ENCODE data around the gene RNF212.
"Not testable (repeated sequence)": the region's sequence is repeated elsewhere in the genome, so short reads cannot be mapped to it uniquely, and the experiment has no call there.

RNF212 gene

GRCh38 chr4:1113311-1114009 lies at the start of gene RNF212:
Gene RNF212, minus strand, starts transcription at chr4:1113564. Its CDS starts 100 bp downstream, at chr4:1113464.
- DNase-seq, result no peak

GRCh38 chr4:1160351-1160750 lies 47.0 kb upstream of the RNF212 start:
- DNase-seq, result no peak

GRCh38 chr4:1156069-1156468 lies 42.7 kb upstream of the RNF212 start:
- no peak for DNase-seq

- peak; percentile 57 for DNase-seq
Measured at GRCh38 chr4:1155314-1155713, 42.0 kb upstream of the RNF212 start.

- DNase-seq, result peak; percentile 38
Measured at GRCh38 chr4:1154523-1155182, 41.3 kb upstream of the RNF212 start.

- no peak for DNase-seq
Measured at GRCh38 chr4:1154126-1154522, 40.8 kb upstream of the RNF212 start.

- no peak for DNase-seq
Measured at GRCh38 chr4:1153567-1154090, 40.3 kb upstream of the RNF212 start.

- no peak for DNase-seq
Measured at GRCh38 chr4:1152290-1152689, 38.9 kb upstream of the RNF212 start.

- DNase-seq, result no peak
Measured at GRCh38 chr4:1151541-1151940, 38.2 kb upstream of the RNF212 start.

- no peak for DNase-seq
Measured at GRCh38 chr4:1150875-1151274, 37.5 kb upstream of the RNF212 start.

GRCh38 chr4:1139860-1140259 lies 26.5 kb upstream of the RNF212 start:
- DNase-seq, result no peak

GRCh38 chr4:1137850-1138249 lies 24.5 kb upstream of the RNF212 start:
- peak; percentile 63 for DNase-seq

- DNase-seq, result peak; percentile 67
Measured at GRCh38 chr4:1137063-1137776, 23.9 kb upstream of the RNF212 start.

GRCh38 chr4:1136048-1136447 lies 22.7 kb upstream of the RNF212 start:
- DNase-seq, result no peak

GRCh38 chr4:1133033-1133432 lies 19.7 kb upstream of the RNF212 start:
- no peak for DNase-seq

- DNase-seq, result peak; percentile 74
Measured at GRCh38 chr4:1130316-1131186, 17.2 kb upstream of the RNF212 start.

GRCh38 chr4:1126506-1126905 lies 13.1 kb upstream of the RNF212 start:
- DNase-seq, result no peak

GRCh38 chr4:1125466-1125865 lies 12.1 kb upstream of the RNF212 start:
- DNase-seq, result not testable (repeated sequence)

- no peak for DNase-seq
Measured at GRCh38 chr4:1124818-1125217, 11.5 kb upstream of the RNF212 start.

GRCh38 chr4:1122505-1122904 lies 9.1 kb upstream of the RNF212 start:
- DNase-seq, result no peak

- DNase-seq, result no peak
Measured at GRCh38 chr4:1116838-1117237, 3.5 kb upstream of the RNF212 start.

GRCh38 chr4:1115528-1116293 lies 2.3 kb upstream of the RNF212 start:
- no peak for DNase-seq

All from MV-4-11 (cell line).